Thymus (tissue), 11 donors: ENCODE data around the gene ARRDC1. TPM values are rescaled to one million over a fixed set of nuclear protein-coding genes. Genes with fewer than 3 reads are reported as not detected.
"Not testable (repeated sequence)": the region's sequence is repeated elsewhere in the genome, so short reads cannot be mapped to it uniquely, and the experiment has no call there.

Experiments
- DNase-seq, 9 donors: peaks; one replicate each; pipeline ENCODE4 v3.0.0-alpha.2; 2013; ENCODE audit warnings: low spot score in 9 of 9, low read depth in 6 of 9, missing footprints in 1 of 9
- H3K27ac ChIP-seq, 2 donors: one replicate each; pipeline ENCODE4 v1.5.1; 2013; ENCODE audit warnings: control low read depth in 1 of 2, low read depth in 1 of 2, low read length in 1 of 2, mild to moderate bottlenecking in 1 of 2, moderate library complexity in 1 of 2
- H3K27me3 ChIP-seq, 2 donors: one replicate each; pipeline ENCODE4 v1.5.1; 2013; ENCODE audit warnings: low read length in 1 of 2; ENCODE audit not compliant: control insufficient read depth in 2 of 2, insufficient read depth in 1 of 2
- H3K36me3 ChIP-seq, 2 donors: one replicate each; pipeline ENCODE4 v1.5.1; 2013; ENCODE audit warnings: low read length in 1 of 2, mild to moderate bottlenecking in 1 of 2, moderate library complexity in 1 of 2; ENCODE audit not compliant: control insufficient read depth in 2 of 2, insufficient read depth in 2 of 2
- H3K4me1 ChIP-seq, 2 donors: one replicate each; pipeline ENCODE4 v1.5.1; 2013; ENCODE audit warnings: low read length in 2 of 2; ENCODE audit not compliant: control insufficient read depth in 2 of 2, insufficient read depth in 2 of 2
- H3K4me3 ChIP-seq, 2 donors: one replicate each; pipeline ENCODE4 v1.5.1; 2013; ENCODE audit warnings: low read length in 2 of 2, control low read depth in 1 of 2, mild to moderate bottlenecking in 1 of 2
- H3K9me3 ChIP-seq, 2 donors: one replicate each; pipeline ENCODE4 v1.5.1; 2013; ENCODE audit warnings: low read length in 1 of 2, mild to moderate bottlenecking in 1 of 2; ENCODE audit not compliant: control insufficient read depth in 2 of 2, insufficient read depth in 1 of 2
- WGBS: extraction: QIAGEN DNeasy Blood & Tissue Kit; methylation state at CpG from one replicate; pipeline ENCODE4 v1.1.7; 2013; 5-methylcytosine and 5-hydroxymethylcytosine counted together
- polyA plus RNA-seq: library from polyadenylated mRNA; stranded (reverse); fragments of 200-250 nt; gene quantifications from one replicate; pipeline ENCODE4 v1.2.3, GENCODE V29; 2013
- total RNA-seq: library from RNA; stranded (reverse); fragments of 120-200 nt; gene quantifications from one replicate; pipeline ENCODE4 v1.2.4, GENCODE V29; 2013
- donor health status: healthy.

Gene ARRDC1
- total and polyA plus RNA-seq, 2 donors: 21.3 to 109 TPM

GRCh38 chr9:137626464-137626863 is 21.0 kb downstream of the ARRDC1 start:
- peaks cover 9 to 13% of the 10 kb centered on the region in 2 donors for H3K4me1 ChIP-seq
- peaks cover 0 to 11% of the 10 kb centered on the region in 2 donors for H3K36me3 ChIP-seq
- no peak overlapping the region for H3K4me3 ChIP-seq
- H3K27ac ChIP-seq: no peak overlapping the region
- no peaks in the 10 kb centered on the region for H3K27me3 ChIP-seq
- DNase-seq: no peak
- WGBS: 94% methylated on average over 4 of the region's 4 CpGs
- H3K9me3 ChIP-seq: no peaks in the 10 kb centered on the region

GRCh38 chr9:137627406-137627805 is 21.9 kb downstream of the ARRDC1 start:
- not testable (repeated sequence) for H3K27ac ChIP-seq

GRCh38 chr9:137630126-137630525 is 24.6 kb downstream of the ARRDC1 start:
- Histone ChIP-seq H3K9me3 (no peaks in the 10 kb centered on the region), H3K27me3 (no peaks in the 10 kb centered on the region), H3K4me1 (peaks cover 9 to 24% of the 10 kb centered on the region in 2 donors), H3K36me3 (peaks cover 0 to under 1% of the 10 kb centered on the region in 2 donors), H3K4me3 (no peak overlapping the region), H3K27ac (no peak overlapping the region)
- no peak for DNase-seq
- 82% methylated on average over 1 of the region's 1 CpG for WGBS

More at GRCh38 chr9:137627406-137627805, 21.9 kb downstream of the ARRDC1 start:
- H3K27me3 ChIP-seq, H3K9me3 ChIP-seq, DNase-seq, H3K4me3 ChIP-seq: not testable (repeated sequence)
- Histone ChIP-seq H3K36me3 (peaks cover 0 to 11% of the 10 kb centered on the region in 2 donors), H3K4me1 (peaks cover 11 to 20% of the 10 kb centered on the region in 2 donors)
- WGBS: over 99% methylated on average over 14 of the region's 14 CpGs

GRCh38 chr9:137630679-137631078 is 25.2 kb downstream of the ARRDC1 start:
- no peaks in the 10 kb centered on the region for H3K36me3 ChIP-seq
- no peak for DNase-seq
- H3K4me3 ChIP-seq: no peak overlapping the region
- H3K4me1 ChIP-seq: peaks cover 5 to 24% of the 10 kb centered on the region in 2 donors
- WGBS: 92% methylated on average over 4 of the region's 4 CpGs
- no peak overlapping the region for H3K27ac ChIP-seq
- H3K9me3 ChIP-seq: no peaks in the 10 kb centered on the region
- no peaks in the 10 kb centered on the region for H3K27me3 ChIP-seq

- H3K4me3 ChIP-seq: no peak overlapping the region
- peaks cover 5 to 24% of the 10 kb centered on the region in 2 donors for H3K4me1 ChIP-seq
- WGBS: 92% methylated on average over 16 of the region's 16 CpGs
- no peak for DNase-seq
- H3K27me3 ChIP-seq: no peaks in the 10 kb centered on the region
- H3K27ac ChIP-seq: no peak overlapping the region
- no peaks in the 10 kb centered on the region for H3K9me3 ChIP-seq
- no peaks in the 10 kb centered on the region for H3K36me3 ChIP-seq
Measured at GRCh38 chr9:137631345-137632229, 26.1 kb downstream of the ARRDC1 start.

GRCh38 chr9:137632230-137633161 is 27.0 kb downstream of the ARRDC1 start:
- H3K4me1 ChIP-seq: peaks cover 5 to 24% of the 10 kb centered on the region in 2 donors
- DNase-seq: no peak
- H3K4me3 ChIP-seq: no peak overlapping the region
- H3K36me3 ChIP-seq: no peaks in the 10 kb centered on the region
- no peaks in the 10 kb centered on the region for H3K9me3 ChIP-seq
- no peak overlapping the region for H3K27ac ChIP-seq
- no peaks in the 10 kb centered on the region for H3K27me3 ChIP-seq
- WGBS: 90% methylated on average over 23 of the region's 23 CpGs

- H3K27me3 ChIP-seq: no peaks in the 10 kb centered on the region
- DNase-seq: no peak
- no peak overlapping the region for H3K4me3 ChIP-seq
- H3K27ac ChIP-seq: no peak overlapping the region
- H3K36me3 ChIP-seq: no peaks in the 10 kb centered on the region
- 88% methylated on average over 5 of the region's 5 CpGs for WGBS
- H3K9me3 ChIP-seq: no peaks in the 10 kb centered on the region
- peaks cover 6 to 12% of the 10 kb centered on the region in 2 donors for H3K4me1 ChIP-seq
Measured at GRCh38 chr9:137634016-137634415, 28.5 kb downstream of the ARRDC1 start.

- H3K9me3 ChIP-seq: no peaks in the 10 kb centered on the region
- H3K4me3 ChIP-seq: no peak overlapping the region
- no peak overlapping the region for H3K27ac ChIP-seq
- H3K36me3 ChIP-seq: peaks cover 8% of the 10 kb centered on the region in 2 donors
- no peaks in the 10 kb centered on the region for H3K27me3 ChIP-seq
- DNase-seq: no peak
- H3K4me1 ChIP-seq: peaks cover 0 to 4% of the 10 kb centered on the region in 2 donors
- 93% methylated on average over 6 of the region's 6 CpGs for WGBS
Measured at GRCh38 chr9:137638680-137639079, 33.2 kb downstream of the ARRDC1 start.
